ENCODE results near the gene CDC42. TPM values are rescaled to one million over a fixed set of nuclear protein-coding genes. Genes with fewer than 3 reads are reported as not detected.

The CDC42 gene
- total and polyA plus RNA-seq, 9 of the 15 experiments (the other 6 are each of a cell fraction or from before 2014, with no cell fraction given), result 186 to 398 (median 325) TPM

- TF ChIP-seq ZBTB11 (CRISPR knock-in tag; IDR thresholded peaks at IDR 0.05) (no peak; a peak in 1 of 6 replicates), PCBP1 (IDR thresholded peaks at IDR 0.05; ENCODE audit: low read depth, low read length, poor library complexity, severe bottlenecking) (peak; percentile 13), ARID4B (CRISPR knock-in tag; IDR thresholded peaks at IDR 0.05) (peak; percentile 55; the same call in 1 of the 2 replicates), TRIM28 (IDR thresholded peaks at IDR 0.05) (no peak), ZNF324 (CRISPR knock-in tag; IDR thresholded peaks at IDR 0.05) (no peak), ELF1 (tag; IDR thresholded peaks at IDR 0.05) (peak; percentile 38; the same call in 1 of the 2 replicates), ZNF586 (CRISPR knock-in tag; conservative IDR thresholded peaks at IDR 0.05) (no peak), CC2D1A (IDR thresholded peaks at IDR 0.05) (peak; percentile 34; the same call in 1 of the 2 replicates)
- TF ChIP-seq, protein P1, sequence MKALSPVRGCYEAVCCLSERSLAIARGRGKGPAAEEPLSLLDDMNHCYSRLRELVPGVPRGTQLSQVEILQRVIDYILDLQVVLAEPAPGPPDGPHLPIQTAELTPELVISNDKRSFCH (CRISPR knock-in tag; IDR thresholded peaks at IDR 0.05), result no peak
- TF ChIP-seq, protein P1 (tag; IDR thresholded peaks at IDR 0.05), result peak; percentile 37; the same call in 1 of the 2 replicates
- TF ChIP-seq, protein P2, sequence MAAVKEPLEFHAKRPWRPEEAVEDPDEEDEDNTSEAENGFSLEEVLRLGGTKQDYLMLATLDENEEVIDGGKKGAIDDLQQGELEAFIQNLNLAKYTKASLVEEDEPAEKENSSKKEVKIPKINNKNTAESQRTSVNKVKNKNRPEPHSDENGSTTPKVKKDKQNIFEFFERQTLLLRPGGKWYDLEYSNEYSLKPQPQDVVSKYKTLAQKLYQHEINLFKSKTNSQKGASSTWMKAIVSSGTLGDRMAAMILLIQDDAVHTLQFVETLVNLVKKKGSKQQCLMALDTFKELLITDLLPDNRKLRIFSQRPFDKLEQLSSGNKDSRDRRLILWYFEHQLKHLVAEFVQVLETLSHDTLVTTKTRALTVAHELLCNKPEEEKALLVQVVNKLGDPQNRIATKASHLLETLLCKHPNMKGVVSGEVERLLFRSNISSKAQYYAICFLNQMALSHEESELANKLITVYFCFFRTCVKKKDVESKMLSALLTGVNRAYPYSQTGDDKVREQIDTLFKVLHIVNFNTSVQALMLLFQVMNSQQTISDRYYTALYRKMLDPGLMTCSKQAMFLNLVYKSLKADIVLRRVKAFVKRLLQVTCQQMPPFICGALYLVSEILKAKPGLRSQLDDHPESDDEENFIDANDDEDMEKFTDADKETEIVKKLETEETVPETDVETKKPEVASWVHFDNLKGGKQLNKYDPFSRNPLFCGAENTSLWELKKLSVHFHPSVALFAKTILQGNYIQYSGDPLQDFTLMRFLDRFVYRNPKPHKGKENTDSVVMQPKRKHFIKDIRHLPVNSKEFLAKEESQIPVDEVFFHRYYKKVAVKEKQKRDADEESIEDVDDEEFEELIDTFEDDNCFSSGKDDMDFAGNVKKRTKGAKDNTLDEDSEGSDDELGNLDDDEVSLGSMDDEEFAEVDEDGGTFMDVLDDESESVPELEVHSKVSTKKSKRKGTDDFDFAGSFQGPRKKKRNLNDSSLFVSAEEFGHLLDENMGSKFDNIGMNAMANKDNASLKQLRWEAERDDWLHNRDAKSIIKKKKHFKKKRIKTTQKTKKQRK (IDR thresholded peaks at IDR 0.05; ENCODE audit: borderline replicate concordance, low read depth, low read length), result no peak
Measured at GRCh38 chr1:22053017-22053860, 730 bp downstream of the CDC42 start (continued).
